ENCODE measurements around the gene GRID2.

The GRID2 gene

DNA sequence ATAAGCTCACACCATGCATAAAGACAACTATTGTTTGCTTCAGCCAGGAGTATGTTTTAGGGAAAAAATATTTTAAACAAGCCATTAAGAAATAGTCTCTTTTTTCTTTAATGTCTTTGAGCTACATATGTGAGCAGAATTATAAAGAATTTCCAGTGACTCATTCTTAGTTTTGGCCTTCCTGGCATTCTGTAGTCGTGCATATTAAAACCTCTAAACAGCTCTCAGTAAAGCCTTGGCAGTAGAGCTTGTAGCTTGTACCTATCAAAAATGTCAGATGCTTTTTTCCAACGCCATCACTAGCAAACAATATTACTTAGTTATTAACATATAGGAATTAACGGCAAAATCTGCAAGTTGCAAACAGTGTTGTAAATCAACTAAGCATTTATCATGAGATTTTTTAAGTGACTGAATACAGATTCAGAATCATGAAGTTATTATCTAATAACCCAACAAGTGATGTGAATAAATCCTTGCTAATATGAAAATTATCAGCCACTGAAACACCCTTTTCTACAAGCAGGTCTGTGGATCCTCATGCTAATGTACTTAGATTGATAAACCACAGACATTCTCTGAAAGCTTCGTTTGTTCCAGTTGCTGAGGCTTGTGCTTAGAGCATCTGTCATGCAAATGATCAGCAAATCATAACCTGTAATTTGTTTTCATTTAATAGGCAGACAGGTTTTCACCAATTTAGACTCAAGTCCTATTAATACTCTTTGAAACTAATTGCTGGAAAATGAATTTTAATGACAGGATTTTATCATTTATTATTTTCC, 1112.8 kb downstream of the GRID2 start:
- TF ChIP-seq POU2F2 (IDR thresholded peaks at IDR 0.05; ENCODE audit: low read depth, low read length) (no peak), POLR2AphosphoS5 (IDR thresholded peaks at IDR 0.05; ENCODE audit: low read depth, low read length) (no peak), TAF1 (IDR thresholded peaks at IDR 0.05; ENCODE audit: low read depth, low read length) (no peak), POLR2A (IDR thresholded peaks at IDR 0.05; ENCODE audit: low read depth, low read length) (no peak), PAX5 (IDR thresholded peaks at IDR 0.05; ENCODE audit: insufficient read depth, low read length, severe bottlenecking) (no peak), SPI1 (IDR thresholded peaks at IDR 0.05; ENCODE audit: low read depth, low read length) (no peak)
- DNase-seq (ENCODE audit: insufficient read length, low spot score) = no peak
- no peak for FAIRE-seq

DNA sequence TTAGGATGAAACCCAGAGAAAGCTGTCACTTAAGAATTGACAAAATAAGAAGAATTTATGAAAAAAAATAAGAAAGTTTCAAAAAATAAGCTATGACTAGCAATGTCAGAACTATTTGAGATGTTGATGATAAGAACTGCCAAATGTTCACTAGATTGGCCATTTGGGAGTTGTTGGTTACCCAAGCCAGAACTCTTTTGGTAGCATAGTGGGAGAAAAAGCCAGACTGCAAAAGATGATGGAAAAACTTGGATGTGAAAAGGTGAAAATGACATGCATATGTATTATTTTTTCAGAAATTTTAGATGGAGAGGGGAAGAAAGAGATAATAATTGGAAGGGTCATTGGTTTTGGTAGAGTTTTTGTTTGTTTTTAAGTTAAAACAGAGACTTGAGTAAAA, 1127.6 kb downstream of the GRID2 start:
- FAIRE-seq = no peak
- DNase-seq (ENCODE audit: insufficient read length, low spot score) = no peak
- no peak for TF ChIP-seq SPI1 (IDR thresholded peaks at IDR 0.05; ENCODE audit: low read depth, low read length)
- no peak for TF ChIP-seq POLR2AphosphoS5 (IDR thresholded peaks at IDR 0.05; ENCODE audit: low read depth, low read length)
- no peak for TF ChIP-seq PAX5 (IDR thresholded peaks at IDR 0.05; ENCODE audit: insufficient read depth, low read length, severe bottlenecking)
- no peak for TF ChIP-seq POLR2A (IDR thresholded peaks at IDR 0.05; ENCODE audit: low read depth, low read length)
- no peak for TF ChIP-seq POU2F2 (IDR thresholded peaks at IDR 0.05; ENCODE audit: low read depth, low read length)
- TF ChIP-seq TAF1 (IDR thresholded peaks at IDR 0.05; ENCODE audit: low read depth, low read length) = no peak

DNA sequence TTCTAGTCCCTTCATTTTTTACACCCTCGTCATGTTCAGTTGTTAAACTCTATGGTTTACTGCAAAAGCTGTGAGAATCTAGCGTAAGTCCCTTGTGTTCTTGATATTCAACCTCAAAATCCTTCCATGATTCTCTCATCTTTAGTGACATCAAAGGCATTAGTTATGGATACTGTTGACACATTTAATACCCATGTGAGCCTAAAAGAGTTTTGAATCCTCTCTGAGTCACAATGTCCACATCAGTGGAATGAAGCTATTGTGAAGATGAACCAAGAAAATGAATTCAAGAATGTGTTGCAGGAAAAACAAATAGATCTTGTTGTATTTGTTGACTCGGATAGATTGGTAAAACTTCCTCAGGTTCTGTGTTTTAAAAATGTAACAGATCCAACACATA, 1130.1 kb downstream of the GRID2 start:
- TF ChIP-seq POLR2AphosphoS5 (IDR thresholded peaks at IDR 0.05; ENCODE audit: low read depth, low read length) = no peak
- no peak for TF ChIP-seq TAF1 (IDR thresholded peaks at IDR 0.05; ENCODE audit: low read depth, low read length)
- no peak for TF ChIP-seq POU2F2 (IDR thresholded peaks at IDR 0.05; ENCODE audit: low read depth, low read length)
- no peak for TF ChIP-seq SPI1 (IDR thresholded peaks at IDR 0.05; ENCODE audit: low read depth, low read length)
- no peak for TF ChIP-seq POLR2A (IDR thresholded peaks at IDR 0.05; ENCODE audit: low read depth, low read length)
- TF ChIP-seq PAX5 (IDR thresholded peaks at IDR 0.05; ENCODE audit: insufficient read depth, low read length, severe bottlenecking) = no peak
- FAIRE-seq (no peak), DNase-seq (ENCODE audit: insufficient read length, low spot score) (no peak)

DNA sequence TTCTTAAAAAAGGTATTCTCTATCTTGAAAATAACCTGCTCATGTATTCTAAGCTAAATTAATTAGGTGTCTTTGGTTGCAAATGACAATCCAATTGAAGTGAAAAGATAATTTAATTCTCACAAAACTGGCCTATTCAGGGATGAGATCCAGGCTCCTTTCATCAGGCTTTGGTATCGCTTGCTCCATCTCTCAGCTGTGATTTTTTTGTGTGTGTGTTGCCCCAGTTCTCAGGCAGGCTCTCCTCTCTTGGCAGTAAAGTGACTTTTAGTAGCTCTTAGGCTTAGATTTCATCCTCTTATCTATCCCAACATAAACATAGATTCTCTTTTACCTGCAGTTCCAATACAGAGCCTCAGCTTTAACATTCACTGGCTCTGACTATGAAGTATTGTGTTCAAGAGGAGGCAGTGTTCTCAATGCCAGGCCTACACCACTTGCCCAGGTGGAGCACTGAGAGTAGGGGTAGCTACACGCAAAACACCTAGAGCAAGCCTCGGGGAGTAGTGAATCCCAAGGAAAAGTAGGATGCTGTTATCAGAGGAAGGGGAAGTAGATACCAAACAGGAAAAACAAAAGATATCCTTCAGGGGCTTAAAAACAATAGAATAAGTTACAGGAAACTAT, 1132.3 kb downstream of the GRID2 start:
- TF ChIP-seq PAX5 (IDR thresholded peaks at IDR 0.05; ENCODE audit: insufficient read depth, low read length, severe bottlenecking) (no peak), POLR2A (IDR thresholded peaks at IDR 0.05; ENCODE audit: low read depth, low read length) (no peak), SPI1 (IDR thresholded peaks at IDR 0.05; ENCODE audit: low read depth, low read length) (no peak), POLR2AphosphoS5 (IDR thresholded peaks at IDR 0.05; ENCODE audit: low read depth, low read length) (no peak), TAF1 (IDR thresholded peaks at IDR 0.05; ENCODE audit: low read depth, low read length) (no peak)
- FAIRE-seq (no peak), DNase-seq (ENCODE audit: insufficient read length, low spot score) (no peak)

DNA sequence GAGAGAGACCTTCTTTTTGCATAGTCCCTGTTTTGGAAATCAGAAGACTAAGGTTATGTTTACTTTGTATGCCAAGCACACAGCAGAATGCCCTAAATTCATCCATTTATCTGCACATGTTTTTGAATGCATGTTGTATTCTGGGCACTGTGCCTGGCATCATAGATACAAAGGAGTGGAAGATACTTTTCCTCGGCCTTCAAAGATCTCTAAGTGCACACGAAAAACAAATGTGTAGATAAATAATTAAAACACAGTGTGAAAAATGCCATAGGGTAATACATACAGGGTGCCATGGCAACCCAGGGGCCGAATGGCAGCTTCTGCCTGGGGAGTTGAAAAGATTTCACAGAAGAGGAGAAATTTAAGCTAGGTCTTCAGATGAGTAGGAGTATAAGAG, 1134.2 kb downstream of the GRID2 start:
- DNase-seq (ENCODE audit: insufficient read length, low spot score) = no peak
- no peak for TF ChIP-seq POU2F2 (IDR thresholded peaks at IDR 0.05; ENCODE audit: low read depth, low read length)
- TF ChIP-seq POLR2AphosphoS5 (IDR thresholded peaks at IDR 0.05; ENCODE audit: low read depth, low read length) = no peak
- TF ChIP-seq SPI1 (IDR thresholded peaks at IDR 0.05; ENCODE audit: low read depth, low read length) = no peak
- FAIRE-seq = no peak

DNA sequence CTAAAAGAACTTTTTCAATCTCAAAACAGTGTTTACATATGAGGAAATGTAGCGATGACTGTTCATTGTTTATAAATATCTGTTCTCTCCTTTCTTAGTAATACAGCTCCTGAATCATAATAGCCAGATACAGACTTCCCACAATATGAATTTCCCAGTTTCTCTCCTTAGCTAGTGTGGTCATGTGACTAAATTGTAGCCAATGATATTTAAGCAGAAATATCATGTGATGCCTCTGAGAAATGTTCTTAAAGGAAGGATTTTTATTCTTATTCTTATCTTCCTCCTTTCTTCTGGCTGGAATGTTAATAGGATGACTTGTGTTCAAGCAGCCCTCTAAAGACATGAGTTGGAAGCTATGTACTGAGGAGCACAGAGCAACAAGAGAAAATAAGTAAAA, 1141.1 kb downstream of the GRID2 start:
- FAIRE-seq = no peak

DNA sequence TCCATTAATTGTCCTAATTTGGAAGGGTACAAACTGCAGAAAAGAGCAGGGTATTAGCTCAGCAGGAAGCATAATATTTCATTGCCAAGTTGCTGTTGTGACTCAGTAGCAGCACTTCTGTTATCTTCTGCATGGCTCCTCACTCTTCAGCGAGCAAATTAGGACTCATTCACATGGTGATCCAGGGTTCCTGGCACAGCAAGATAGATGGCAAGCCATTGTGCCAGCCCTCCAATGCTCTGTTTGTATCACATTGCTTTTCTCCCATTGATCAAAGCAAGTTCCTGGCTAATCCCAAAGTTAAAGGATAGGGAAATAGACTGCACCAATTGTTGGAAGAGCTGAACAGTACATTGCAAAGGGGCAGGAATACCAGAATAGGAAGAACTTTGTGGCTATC, 1142.3 kb downstream of the GRID2 start:
- no peak for DNase-seq (ENCODE audit: insufficient read length, low spot score)
- no peak for FAIRE-seq
- TF ChIP-seq POU2F2 (IDR thresholded peaks at IDR 0.05; ENCODE audit: low read depth, low read length) = no peak

More for the DNA sequence above, 1141.1 kb downstream of the GRID2 start:
- no peak for TF ChIP-seq TAF1 (IDR thresholded peaks at IDR 0.05; ENCODE audit: low read depth, low read length)
- no peak for TF ChIP-seq POLR2AphosphoS5 (IDR thresholded peaks at IDR 0.05; ENCODE audit: low read depth, low read length)
- no peak for TF ChIP-seq POU2F2 (IDR thresholded peaks at IDR 0.05; ENCODE audit: low read depth, low read length)
- no peak for TF ChIP-seq SPI1 (IDR thresholded peaks at IDR 0.05; ENCODE audit: low read depth, low read length)
- no peak for TF ChIP-seq PAX5 (IDR thresholded peaks at IDR 0.05; ENCODE audit: insufficient read depth, low read length, severe bottlenecking)
- no peak for TF ChIP-seq POLR2A (IDR thresholded peaks at IDR 0.05; ENCODE audit: low read depth, low read length)
- no peak for DNase-seq (ENCODE audit: insufficient read length, low spot score)

DNA sequence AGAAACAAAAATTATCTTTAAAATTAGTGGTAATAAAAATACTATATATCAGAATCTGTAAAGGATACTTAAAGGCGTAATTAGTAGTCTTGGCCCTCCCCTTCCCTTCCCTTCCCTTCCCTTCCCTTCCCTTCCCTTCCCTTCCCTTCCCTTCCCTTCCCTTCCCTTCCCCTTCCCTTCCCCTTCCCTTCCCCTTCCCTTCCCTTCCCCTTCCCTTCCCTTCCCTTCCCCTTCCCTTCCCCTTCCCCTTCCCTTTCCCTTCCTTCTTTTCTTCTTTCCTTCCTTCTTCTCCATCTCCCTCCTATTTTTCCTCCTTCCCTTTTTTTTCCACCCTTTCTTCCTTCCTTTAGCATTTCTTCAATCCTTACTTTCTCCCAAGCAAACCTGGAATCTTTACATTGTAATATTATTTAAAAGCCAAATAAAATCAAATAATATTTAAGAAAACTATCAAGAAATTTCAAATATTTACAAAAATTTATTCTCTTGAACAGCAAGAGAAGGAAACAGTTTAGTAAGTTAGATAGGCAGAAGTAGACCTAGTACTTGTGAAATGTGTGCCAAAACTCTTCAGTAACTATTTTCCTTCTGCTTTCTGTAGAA, 1145.0 kb downstream of the GRID2 start:
- DNase-seq (ENCODE audit: insufficient read length, low spot score) = no peak
- TF ChIP-seq PAX5 (IDR thresholded peaks at IDR 0.05; ENCODE audit: insufficient read depth, low read length, severe bottlenecking) (no peak), TAF1 (IDR thresholded peaks at IDR 0.05; ENCODE audit: low read depth, low read length) (no peak), POLR2A (IDR thresholded peaks at IDR 0.05; ENCODE audit: low read depth, low read length) (no peak), POU2F2 (IDR thresholded peaks at IDR 0.05; ENCODE audit: low read depth, low read length) (no peak), SPI1 (IDR thresholded peaks at IDR 0.05; ENCODE audit: low read depth, low read length) (no peak), POLR2AphosphoS5 (IDR thresholded peaks at IDR 0.05; ENCODE audit: low read depth, low read length) (no peak)
- FAIRE-seq = no peak

DNA sequence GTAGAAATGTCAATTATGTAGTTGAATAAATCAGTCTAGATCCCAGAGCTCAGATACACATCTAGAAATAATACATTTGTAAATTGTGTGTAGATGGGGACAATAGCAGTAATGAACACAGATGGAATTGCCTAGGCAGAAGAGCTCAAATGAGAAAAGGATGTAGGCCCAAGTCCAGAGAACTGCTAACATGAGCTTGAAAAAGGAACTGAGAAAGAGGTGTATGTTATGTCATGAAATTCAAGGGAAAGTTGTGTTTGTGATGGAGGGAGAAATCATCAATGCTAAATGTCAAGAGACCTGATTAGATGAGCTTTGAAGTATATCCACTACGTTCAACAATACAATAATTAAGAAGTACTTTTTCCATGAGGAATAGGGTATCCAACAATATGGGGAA, 1148.2 kb downstream of the GRID2 start:
- no peak for TF ChIP-seq POLR2AphosphoS5 (IDR thresholded peaks at IDR 0.05; ENCODE audit: low read depth, low read length)
- TF ChIP-seq SPI1 (IDR thresholded peaks at IDR 0.05; ENCODE audit: low read depth, low read length) = peak; percentile 54
- DNase-seq (ENCODE audit: insufficient read length, low spot score) = no peak
- FAIRE-seq = no peak

DNA sequence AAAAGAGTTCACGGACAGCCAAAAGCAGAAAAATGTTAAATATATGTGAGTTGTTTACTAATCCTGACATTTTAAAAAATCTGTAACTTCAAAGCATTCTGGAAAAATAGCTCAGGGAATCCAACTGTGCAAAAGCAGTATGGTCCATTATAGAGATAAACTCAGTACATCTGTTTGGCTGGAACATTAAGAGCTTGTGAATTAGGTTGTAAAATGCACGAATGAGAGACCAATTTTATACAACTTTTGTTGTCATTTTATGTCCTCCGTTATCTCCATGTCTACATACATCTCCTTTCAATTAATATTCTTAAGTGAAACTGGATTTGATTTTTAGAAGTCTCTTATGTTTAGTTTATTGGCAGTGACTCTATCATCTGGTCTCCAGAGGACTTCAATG, 1157.8 kb downstream of the GRID2 start:
- no peak for DNase-seq (ENCODE audit: insufficient read length, low spot score)
- TF ChIP-seq POLR2AphosphoS5 (IDR thresholded peaks at IDR 0.05; ENCODE audit: low read depth, low read length) (no peak), SPI1 (IDR thresholded peaks at IDR 0.05; ENCODE audit: low read depth, low read length) (no peak), POLR2A (IDR thresholded peaks at IDR 0.05; ENCODE audit: low read depth, low read length) (no peak), PAX5 (IDR thresholded peaks at IDR 0.05; ENCODE audit: insufficient read depth, low read length, severe bottlenecking) (no peak), TAF1 (IDR thresholded peaks at IDR 0.05; ENCODE audit: low read depth, low read length) (no peak), POU2F2 (IDR thresholded peaks at IDR 0.05; ENCODE audit: low read depth, low read length) (no peak)
- no peak for FAIRE-seq

All from GM12891 (cell line).